Testis (tissue), 2 donors: ENCODE measurements around the gene GAB2.

Experiments
- CTCF ChIP-seq, 3 experiments: fragments of 450-650 bp in 2 of 3; fragments of 200-600 bp in 1 of 3; sonication (generic) in 1 of 3; IDR thresholded peaks; one replicate each; pipeline ENCODE4 v1.5.1; 2016 to 2019; ENCODE audit warnings: antibody characterized with exemption in 3 of 3, mild to moderate bottlenecking in 2 of 3, moderate library complexity in 1 of 3
- POLR2A ChIP-seq: fragments of 450-650 bp; IDR thresholded peaks from one replicate; pipeline ENCODE4 v1.6.1; 2017; ENCODE audit warnings: antibody characterized with exemption, mild to moderate bottlenecking, moderate library complexity

GRCh38 chr11:78239781-78240180 is 177.8 kb downstream of the GAB2 start:
- TF ChIP-seq CTCF (IDR thresholded peaks at IDR 0.05) (no peak), POLR2A (no peak)
